HCT116 (cell line): ENCODE results near the gene SPINK2. TPM values are rescaled to one million over a fixed set of nuclear protein-coding genes. Genes with fewer than 3 reads are reported as not detected.

Experiments
- ATAC-seq: fragments of 200-7000 bp; cut with Tn5 transposase; 2 replicates; pipeline ENCODE4 v1.9.1; 2020; ENCODE audit warnings: mild to moderate bottlenecking, moderate library complexity
- BruUV-seq: library from RNA; stranded (reverse); fragments of 400-500 nt; replicated peaks from 2 replicates; lab custom pipeline; 2021; lab: Mats Ljungman, UMichigan
- CTCF ChIA-PET: fragments of 300-600 bp; sonication (Branson Sonifier 250); formaldehyde crosslinking; loops from one replicate; lab custom pipeline; 2021; ENCODE audit warnings: antibody characterized with exemption; lab: Charles Lee
- POLR2A ChIA-PET: fragments of 300-600, 350-600 bp; sonication (Branson Sonifier 250); formaldehyde crosslinking; loops from one replicate; lab custom pipeline; 2021; ENCODE audit warnings: antibody characterized with exemption; lab: Charles Lee
- RAD21 ChIA-PET, 2 experiments: fragments of 300-600 bp; sonication (Branson Sonifier 250); formaldehyde crosslinking; loops; one replicate each; lab custom pipeline; 2023; ENCODE audit warnings: low total read pairs in 2 of 2; ENCODE audit not compliant: uncharacterized antibody in 2 of 2, unreplicated experiment in 2 of 2, low non-redundant PET in 1 of 2; lab: Charles Lee
- DNase-seq: peaks from one replicate; pipeline ENCODE4 v3.0.0-alpha.2; 2010; ENCODE audit warnings: low read depth, low spot score
- H2AFZ ChIP-seq: fragments of 200-600 bp; shearing (Covaris generic), sonication (generic); 2 replicates; pipeline ENCODE4 v1.6.1; 2017; ENCODE audit warnings: low read depth, mixed run types, mixed read lengths, antibody characterized with exemption, low read length; ENCODE audit not compliant: poor library complexity, severe bottlenecking
- H3K27ac ChIP-seq: 2 replicates; pipeline ENCODE4 v1.5.1; 2012; ENCODE audit warnings: low read depth, low read length
- H3K27me3 ChIP-seq: fragments of 200-600 bp; sonication (generic); 2 replicates; pipeline ENCODE4 v1.6.1; 2016; ENCODE audit warnings: mixed run types, low read length, mixed read lengths; ENCODE audit not compliant: insufficient read depth
- H3K36me3 ChIP-seq, 2 experiments: fragments of 200-500 bp in 1 of 2; fragments of 200-600 bp in 1 of 2; sonication (Bioruptor generic) in 1 of 2; sonication (generic) in 1 of 2; 2 replicates each; pipeline versions ENCODE4 v1.5.1 to v1.6.1; 2014 to 2016; ENCODE audit warnings: low read length in 2 of 2, inconsistent platforms in 1 of 2, mixed read lengths in 1 of 2, mixed run types in 1 of 2; ENCODE audit not compliant: insufficient read depth in 2 of 2, control insufficient read depth in 1 of 2
- H3K4me1 ChIP-seq, 2 experiments: fragments of 200-600 bp in 1 of 2; sonication (generic) in 1 of 2; 2 replicates each; pipeline versions ENCODE4 v1.5.1 to v1.6.1; 2012 to 2017; ENCODE audit warnings: low read length in 2 of 2, inconsistent platforms in 1 of 2, mild to moderate bottlenecking in 1 of 2, mixed read lengths in 1 of 2, mixed run types in 1 of 2, moderate library complexity in 1 of 2; ENCODE audit not compliant: insufficient read depth in 2 of 2, control insufficient read depth in 1 of 2
- H3K4me2 ChIP-seq: fragments of 200-600 bp; sonication (generic); 2 replicates; pipeline ENCODE4 v1.6.1; 2017; ENCODE audit warnings: mixed run types, low read length, mixed read lengths
- H3K4me3 ChIP-seq, 2 experiments: fragments of 200-600 bp in 1 of 2; sonication (generic) in 1 of 2; replicated peaks in 1 of 2; 2 replicates each; pipeline ENCODE4 v1.5.1; 2011 to 2016; ENCODE audit warnings: low read length in 2 of 2, control low read depth in 1 of 2, low read depth in 1 of 2, mild to moderate bottlenecking in 1 of 2, mixed read lengths in 1 of 2, mixed run types in 1 of 2
- H3K79me2 ChIP-seq: fragments of 200-600 bp; sonication (generic); 2 replicates; pipeline ENCODE4 v1.6.1; 2017; ENCODE audit warnings: mild to moderate bottlenecking, mixed run types, low read length, moderate library complexity, mixed read lengths; ENCODE audit not compliant: insufficient read depth
- H3K9ac ChIP-seq: fragments of 200-600 bp; sonication (generic); 2 replicates; pipeline ENCODE4 v1.6.1; 2016; ENCODE audit warnings: low read length, mixed read lengths
- H3K9me2 ChIP-seq: fragments of 200-600 bp; sonication (generic), shearing (Covaris generic); 2 replicates; pipeline ENCODE4 v1.6.1; 2017; ENCODE audit warnings: mixed run types, mild to moderate bottlenecking, moderate library complexity; ENCODE audit not compliant: insufficient read depth
- H3K9me3 ChIP-seq, 2 experiments: fragments of 200-500 bp in 1 of 2; fragments of 200-600 bp in 1 of 2; sonication (Bioruptor generic) in 1 of 2; sonication (generic) in 1 of 2; 2 replicates each; pipeline ENCODE4 v1.6.1; 2014 to 2017; ENCODE audit warnings: low read length in 2 of 2, mixed read lengths in 2 of 2, inconsistent platforms in 1 of 2, low read depth in 1 of 2, mild to moderate bottlenecking in 1 of 2, mixed run types in 1 of 2, moderate library complexity in 1 of 2; ENCODE audit not compliant: control insufficient read depth in 1 of 2, insufficient read depth in 1 of 2
- H4K20me1 ChIP-seq: fragments of 200-600 bp; sonication (generic), shearing (Covaris generic); 2 replicates; pipeline ENCODE4 v1.6.1; 2017; ENCODE audit warnings: mixed run types, mild to moderate bottlenecking, moderate library complexity; ENCODE audit not compliant: insufficient read depth
- ATF3 ChIP-seq: IDR thresholded peaks from 2 replicates; pipeline ENCODE4 v1.6.1; 2012
- CBX3 ChIP-seq: IDR thresholded peaks from 2 replicates; pipeline ENCODE4 v1.6.1; 2012; ENCODE audit warnings: low read depth
- CEBPB ChIP-seq: IDR thresholded peaks from 2 replicates; pipeline ENCODE4 v1.6.1; 2012; ENCODE audit warnings: low read depth
- EGR1 ChIP-seq: IDR thresholded peaks from 2 replicates; pipeline ENCODE4 v1.6.1; 2012; ENCODE audit warnings: low read depth
- ELF1 ChIP-seq: IDR thresholded peaks from 2 replicates; pipeline ENCODE4 v1.6.1; 2012; ENCODE audit warnings: low read depth, borderline replicate concordance
- EZH2 ChIP-seq: fragments of 200-600 bp; sonication (generic); IDR thresholded peaks from 2 replicates; pipeline ENCODE4 v1.6.1; 2017; ENCODE audit warnings: antibody characterized with exemption, mixed run types
- EZH2phosphoT487 ChIP-seq: fragments of 200-600 bp; IDR thresholded peaks from 2 replicates; pipeline ENCODE4 v1.6.1; 2018; ENCODE audit warnings: antibody characterized with exemption, borderline replicate concordance
- FOSL1 ChIP-seq: IDR thresholded peaks from 2 replicates; pipeline ENCODE4 v1.6.1; 2012; ENCODE audit warnings: low read depth
- JUND ChIP-seq: IDR thresholded peaks from 2 replicates; pipeline ENCODE4 v1.6.1; 2012
- MAX ChIP-seq: IDR thresholded peaks from 2 replicates; pipeline ENCODE4 v1.6.1; 2012
- POLR2AphosphoS5 ChIP-seq: IDR thresholded peaks from 2 replicates; pipeline ENCODE4 v1.6.1; 2011; ENCODE audit warnings: mild to moderate bottlenecking, low read depth, low read length, moderate library complexity
- SIN3A ChIP-seq: IDR thresholded peaks from 2 replicates; pipeline ENCODE4 v1.6.1; 2012; ENCODE audit warnings: low read depth
- SRF ChIP-seq: IDR thresholded peaks from 2 replicates; pipeline ENCODE4 v1.6.1; 2012; ENCODE audit warnings: low read depth
- YY1 ChIP-seq: IDR thresholded peaks from 2 replicates; pipeline ENCODE4 v1.6.1; 2011; ENCODE audit warnings: low read length, low read depth, moderate library complexity, mild to moderate bottlenecking; ENCODE audit not compliant: insufficient replicate concordance; ENCODE audit errors: extremely low read depth
- ZBTB33 ChIP-seq: IDR thresholded peaks from 2 replicates; pipeline ENCODE4 v1.6.1; 2011; ENCODE audit warnings: mild to moderate bottlenecking, low read length, moderate library complexity; ENCODE audit not compliant: insufficient replicate concordance; ENCODE audit errors: extremely low read depth
- ZFX ChIP-seq: fragments of 450-650 bp; IDR thresholded peaks from 2 replicates; pipeline ENCODE4 v1.6.1; 2017
- ZNF274 ChIP-seq: fragments of 200-500 bp; sonication (Bioruptor generic); IDR thresholded peaks from 2 replicates; pipeline ENCODE4 v1.6.1; 2014; ENCODE audit warnings: mild to moderate bottlenecking, low read depth, low read length, inconsistent platforms
- intact Hi-C: fragments of 100-400 bp; cut with micrococcal nuclease; formaldehyde crosslinking; loops from 2 replicates; pipeline ENCODE4 v1.10.0; 2022
- total RNA-seq: library from RNA; stranded (reverse); gene quantifications from one replicate; pipeline ENCODE4 v1.2.1, GENCODE V29; 2021; ENCODE audit not compliant: unreplicated experiment

SPINK2 gene
- total RNA-seq, 1 experiment from 2014 or later: 2.4 TPM

GRCh38 chr4:56764775-56765174, 56.7 kb downstream of the SPINK2 start:
- no peak overlapping the region for H2AFZ ChIP-seq
- CTCF ChIA-PET: no interaction called here

More at GRCh38 chr4:56764775-56765174, 56.7 kb downstream of the SPINK2 start:
- DNase-seq (no peak), ATAC-seq (no peak)
- no TSS peak for BruUV-seq
- ChIA-PET POLR2A (no interaction called here), RAD21 (no interaction called here)
- H3K4me1 ChIP-seq: no peaks in the 10 kb centered on the region; a peak in 1 of 4 replicates
- no peak overlapping the region for H3K27ac ChIP-seq
- TF ChIP-seq ZFX (no peak), JUND (no peak), POLR2AphosphoS5 (no peak), CEBPB (no peak), EZH2phosphoT487 (no peak), ZNF274 (no peak), FOSL1 (no peak), EGR1 (no peak), SRF (no peak), MAX (no peak), ELF1 (no peak), SIN3A (no peak), EZH2 (no peak), YY1 (no peak), ZBTB33 (no peak), CBX3 (no peak), ATF3 (no peak)
- no peaks in the 10 kb centered on the region for H3K79me2 ChIP-seq
- no peak overlapping the region for H3K4me3 ChIP-seq
- H3K27me3 ChIP-seq: no peaks in the 10 kb centered on the region
- H3K9me2 ChIP-seq: no peaks in the 10 kb centered on the region
- no peaks in the 10 kb centered on the region for H3K36me3 ChIP-seq
- no peaks in the 10 kb centered on the region for H4K20me1 ChIP-seq
- intact Hi-C loops: no loop called here
- no peaks in the 10 kb centered on the region for H3K9me3 ChIP-seq
- H3K9ac ChIP-seq: no peak overlapping the region
- H3K4me2 ChIP-seq: no peak overlapping the region
